WERI-Rb-1 (cell line): ENCODE measurements around the gene MYO5C.
"Not testable (repeated sequence)": the region's sequence is repeated elsewhere in the genome, so short reads cannot be mapped to it uniquely, and the experiment has no call there.

Experiments used
- DNase-seq: peaks from one replicate; pipeline ENCODE4 v3.0.0-alpha.2; 2020
- H3K27ac ChIP-seq: fragments of 250-450 bp; sonication (Bioruptor Pico); 2 replicates; pipeline ENCODE4 v1.5.1; 2020; ENCODE audit warnings: mild to moderate bottlenecking, moderate library complexity
- H3K27me3 ChIP-seq: fragments of 250-450 bp; sonication (Bioruptor Pico); 2 replicates; pipeline ENCODE4 v1.5.1; 2021; ENCODE audit warnings: mild to moderate bottlenecking, low read depth, moderate library complexity; ENCODE audit not compliant: insufficient read depth, severe bottlenecking
- H3K36me3 ChIP-seq: fragments of 250-450 bp; sonication (Bioruptor Pico); 2 replicates; pipeline ENCODE4 v1.5.1; 2020; ENCODE audit warnings: mild to moderate bottlenecking, moderate library complexity
- H3K4me3 ChIP-seq: 2 replicates; pipeline ENCODE4 v1.5.1; 2011; ENCODE audit warnings: low read depth, mild to moderate bottlenecking, control low read depth, low read length
- H3K9me3 ChIP-seq: fragments of 250-450 bp; sonication (Bioruptor Pico); 2 replicates; pipeline ENCODE4 v1.5.1; 2021; ENCODE audit warnings: mild to moderate bottlenecking, moderate library complexity; ENCODE audit not compliant: severe bottlenecking
- TF ChIP-seq, protein P1 (sequence below): IDR thresholded peaks from 2 replicates; pipeline ENCODE4 v1.5.1; 2011; ENCODE audit warnings: low read depth, mild to moderate bottlenecking, control low read depth, inconsistent platforms, low read length

Gene MYO5C

DNA sequence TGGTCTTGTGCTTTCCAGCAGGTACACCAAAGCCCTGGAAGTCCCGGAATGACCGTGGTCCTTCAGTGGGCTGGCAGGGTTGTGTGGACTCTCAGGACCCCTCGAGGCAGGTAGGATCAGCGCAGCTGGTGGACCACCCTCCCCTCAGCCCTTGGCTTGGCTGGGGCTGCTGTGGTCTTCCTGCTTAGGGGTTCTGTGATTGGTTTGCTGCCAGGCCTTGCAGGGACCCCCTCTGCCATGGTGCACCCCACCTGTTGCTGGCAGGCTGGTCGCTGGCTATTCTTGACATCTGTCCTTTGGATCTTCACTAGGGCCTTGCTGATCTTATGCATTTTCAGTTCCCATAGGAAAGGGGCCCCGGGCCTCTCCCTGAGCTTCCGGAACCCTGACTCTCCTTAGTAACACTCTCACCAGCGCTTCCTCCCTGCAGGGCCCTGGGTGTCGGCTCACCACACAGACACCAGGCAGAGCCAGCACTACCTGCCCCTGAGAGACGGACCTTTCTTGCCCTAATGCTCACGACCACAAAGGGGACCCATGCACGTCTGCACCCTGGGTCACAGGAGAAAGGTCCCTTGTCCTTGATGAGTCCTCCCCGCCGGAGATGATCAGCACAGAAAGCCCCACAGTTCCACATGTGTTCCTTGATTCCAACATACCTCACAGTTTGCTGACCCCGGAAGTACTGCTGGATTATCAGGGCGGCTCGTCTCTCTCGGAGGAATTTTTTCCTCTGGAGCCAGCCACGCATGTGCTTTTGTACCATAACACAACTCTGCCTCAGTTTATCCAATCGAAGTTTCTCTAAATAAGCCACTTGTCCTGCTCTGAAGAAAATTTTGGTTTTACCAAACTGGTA is 51.7 kb downstream of the MYO5C start:
- no peak overlapping the region for H3K4me3 ChIP-seq
- no peaks in the 10 kb centered on the region for H3K9me3 ChIP-seq
- no peak for DNase-seq
- no peaks in the 10 kb centered on the region for H3K27me3 ChIP-seq
- H3K36me3 ChIP-seq: peaks cover 15% of the 10 kb centered on the region
- TF ChIP-seq, protein P1, sequence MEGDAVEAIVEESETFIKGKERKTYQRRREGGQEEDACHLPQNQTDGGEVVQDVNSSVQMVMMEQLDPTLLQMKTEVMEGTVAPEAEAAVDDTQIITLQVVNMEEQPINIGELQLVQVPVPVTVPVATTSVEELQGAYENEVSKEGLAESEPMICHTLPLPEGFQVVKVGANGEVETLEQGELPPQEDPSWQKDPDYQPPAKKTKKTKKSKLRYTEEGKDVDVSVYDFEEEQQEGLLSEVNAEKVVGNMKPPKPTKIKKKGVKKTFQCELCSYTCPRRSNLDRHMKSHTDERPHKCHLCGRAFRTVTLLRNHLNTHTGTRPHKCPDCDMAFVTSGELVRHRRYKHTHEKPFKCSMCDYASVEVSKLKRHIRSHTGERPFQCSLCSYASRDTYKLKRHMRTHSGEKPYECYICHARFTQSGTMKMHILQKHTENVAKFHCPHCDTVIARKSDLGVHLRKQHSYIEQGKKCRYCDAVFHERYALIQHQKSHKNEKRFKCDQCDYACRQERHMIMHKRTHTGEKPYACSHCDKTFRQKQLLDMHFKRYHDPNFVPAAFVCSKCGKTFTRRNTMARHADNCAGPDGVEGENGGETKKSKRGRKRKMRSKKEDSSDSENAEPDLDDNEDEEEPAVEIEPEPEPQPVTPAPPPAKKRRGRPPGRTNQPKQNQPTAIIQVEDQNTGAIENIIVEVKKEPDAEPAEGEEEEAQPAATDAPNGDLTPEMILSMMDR: no peak
- H3K27ac ChIP-seq: no peak overlapping the region

DNA sequence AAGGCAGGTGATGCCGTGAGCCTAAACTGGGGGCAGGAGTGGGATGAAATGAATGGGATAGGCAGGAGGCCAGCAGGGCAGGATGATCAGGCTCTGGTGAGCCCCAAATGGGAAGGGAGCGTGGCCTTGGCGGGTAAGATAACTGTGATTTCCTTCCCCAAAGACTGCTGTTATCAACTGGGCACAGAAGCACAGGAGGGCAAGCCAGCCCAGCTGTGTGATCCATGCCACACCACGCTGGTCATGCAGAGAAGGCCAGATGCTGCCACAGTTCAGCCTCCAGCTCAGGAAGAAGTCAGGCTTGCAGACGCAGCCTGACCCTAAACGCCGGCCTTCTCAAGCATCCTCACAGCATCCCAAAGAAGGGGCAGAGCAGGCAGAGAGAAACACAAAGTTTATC is 52.3 kb downstream of the MYO5C start:
- Histone ChIP-seq H3K9me3 (no peaks in the 10 kb centered on the region), H3K27ac (no peak overlapping the region)
- TF ChIP-seq, protein P1: no peak

DNA sequence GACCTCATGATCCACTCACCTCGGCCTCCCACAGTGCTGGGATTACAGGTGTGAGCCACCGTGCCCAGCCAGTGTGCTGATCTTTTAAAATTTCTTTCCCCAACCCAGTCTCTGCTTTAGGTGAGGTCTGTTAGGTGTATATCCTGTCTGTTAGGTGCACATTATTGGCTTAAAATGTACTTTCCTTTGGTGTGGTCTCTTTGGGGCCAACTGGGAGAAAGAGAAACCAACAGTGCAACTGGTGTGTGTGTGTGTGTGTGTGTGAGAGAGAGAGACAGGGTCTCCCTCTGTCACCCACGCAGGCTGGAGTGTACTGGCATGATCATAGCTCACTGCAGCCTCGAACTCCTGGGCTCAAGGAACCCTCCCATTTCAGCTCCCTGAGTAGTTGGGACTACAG is 54.1 kb downstream of the MYO5C start:
- Histone ChIP-seq H3K27ac (no peak overlapping the region), H3K27me3 (no peaks in the 10 kb centered on the region), H3K9me3 (no peaks in the 10 kb centered on the region), H3K4me3 (no peak overlapping the region), H3K36me3 (peaks cover 12% of the 10 kb centered on the region)
- no peak for DNase-seq
- TF ChIP-seq, protein P1: no peak

More for the DNA sequence above, 52.3 kb downstream of the MYO5C start:
- DNase-seq: no peak
- Histone ChIP-seq H3K36me3 (peaks cover 12% of the 10 kb centered on the region), H3K4me3 (no peak overlapping the region), H3K27me3 (no peaks in the 10 kb centered on the region)

DNA sequence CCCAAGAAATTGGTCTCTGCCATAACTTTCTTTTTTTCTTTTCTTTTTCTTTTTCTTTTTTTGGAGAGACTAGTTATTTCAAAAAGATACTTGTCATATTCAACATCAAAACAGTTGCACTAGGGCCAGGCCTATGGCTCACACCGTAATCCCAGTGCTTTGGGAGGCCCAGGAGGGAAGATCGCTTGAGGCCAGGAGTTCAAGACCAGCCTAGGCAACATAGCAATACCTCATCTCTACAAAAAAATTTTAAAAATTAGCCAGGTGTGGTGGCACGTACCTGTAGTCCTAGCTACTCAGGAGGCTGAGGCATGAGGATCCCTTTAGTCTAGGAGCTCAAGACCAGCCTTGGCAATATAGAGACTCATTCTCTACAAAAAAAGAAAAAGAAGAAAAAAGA is 55.4 kb downstream of the MYO5C start:
- TF ChIP-seq, protein P1: no peak
- peaks cover 11% of the 10 kb centered on the region for H3K36me3 ChIP-seq
- H3K9me3 ChIP-seq: no peaks in the 10 kb centered on the region
- no peak overlapping the region for H3K4me3 ChIP-seq
- H3K27me3 ChIP-seq: no peaks in the 10 kb centered on the region
- no peak overlapping the region for H3K27ac ChIP-seq
- DNase-seq: no peak

DNA sequence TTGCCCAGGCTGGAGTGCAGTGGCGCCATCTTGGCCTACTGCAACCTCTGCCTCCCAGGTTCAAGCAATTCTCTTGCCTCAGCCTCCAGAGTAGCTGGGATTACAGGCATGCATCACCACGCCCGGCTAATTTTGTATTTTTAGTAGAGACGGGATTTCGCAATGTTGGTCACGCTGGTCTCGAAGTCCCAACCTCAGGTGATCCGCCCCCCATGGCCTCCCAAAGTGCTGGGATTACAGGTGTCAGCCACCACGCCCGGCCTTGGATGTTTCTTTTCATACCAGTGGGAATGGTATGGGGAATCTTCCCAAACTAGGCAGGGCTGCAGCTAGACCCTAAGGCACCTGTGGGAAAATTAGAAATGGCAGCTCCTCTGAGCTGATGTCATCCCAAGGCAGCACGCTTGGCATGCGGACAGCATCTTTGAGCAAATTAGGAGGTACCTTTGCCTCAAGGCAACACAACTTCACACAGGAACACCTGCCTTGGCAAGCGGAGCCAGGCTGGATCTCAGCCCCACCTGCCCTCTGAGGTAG is 56.5 kb downstream of the MYO5C start:
- H3K36me3 ChIP-seq, DNase-seq, H3K27ac ChIP-seq, H3K27me3 ChIP-seq, H3K9me3 ChIP-seq, H3K4me3 ChIP-seq: not testable (repeated sequence)

DNA sequence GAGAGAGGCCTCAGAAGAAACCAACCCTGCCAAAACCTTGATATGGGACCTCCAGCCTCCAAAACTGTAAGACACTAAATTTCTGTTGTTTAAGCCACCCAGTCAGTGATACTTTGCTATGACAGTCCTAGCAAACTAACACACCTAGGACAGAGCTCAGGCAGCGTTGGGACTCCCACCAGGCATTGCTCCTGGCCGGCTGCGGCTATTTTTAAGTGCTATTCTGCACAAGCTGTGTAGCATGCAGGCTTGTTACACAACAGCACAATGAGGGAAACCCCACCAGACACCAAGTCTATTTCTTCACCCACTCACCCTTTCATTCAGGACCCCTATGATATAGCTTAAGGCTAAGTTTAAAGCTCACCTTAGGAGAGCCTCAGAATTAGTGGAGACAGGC is 57.5 kb downstream of the MYO5C start:
- DNase-seq: no peak
- no peaks in the 10 kb centered on the region for H3K9me3 ChIP-seq
- H3K27ac ChIP-seq: no peak overlapping the region
- H3K27me3 ChIP-seq: no peaks in the 10 kb centered on the region
- peaks cover 10% of the 10 kb centered on the region for H3K36me3 ChIP-seq
- H3K4me3 ChIP-seq: no peak overlapping the region
- TF ChIP-seq, protein P1: no peak
